GM19193 (cell line): ENCODE measurements around the gene SPTAN1.

ENCODE experiments used
- POLR2A ChIP-seq: IDR thresholded peaks from 4 replicates; pipeline ENCODE4 v1.6.1; 2011; ENCODE audit not compliant: insufficient read depth, insufficient read length; ENCODE audit errors: extremely low read depth

SPTAN1 gene

DNA sequence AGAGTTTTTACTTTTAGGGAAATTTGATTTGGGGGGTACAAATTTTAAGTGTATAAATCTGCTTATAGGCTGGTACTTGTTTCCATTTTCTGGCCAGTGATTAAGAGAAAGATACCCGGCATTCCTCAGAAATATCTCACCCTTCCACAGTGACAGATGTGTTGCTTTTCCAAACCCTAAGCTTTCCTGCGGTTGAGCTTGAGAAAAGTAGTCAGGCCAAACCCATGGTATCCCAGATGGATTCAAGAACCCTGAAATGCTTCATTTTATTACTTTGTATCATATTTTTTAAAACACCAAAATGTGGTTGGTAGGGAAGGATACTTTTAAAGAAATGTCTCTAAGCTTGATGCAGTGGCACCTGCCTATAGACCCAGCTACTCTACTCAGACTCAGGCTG is 23.5 kb downstream of the SPTAN1 start:
- no peak for TF ChIP-seq POLR2A

DNA sequence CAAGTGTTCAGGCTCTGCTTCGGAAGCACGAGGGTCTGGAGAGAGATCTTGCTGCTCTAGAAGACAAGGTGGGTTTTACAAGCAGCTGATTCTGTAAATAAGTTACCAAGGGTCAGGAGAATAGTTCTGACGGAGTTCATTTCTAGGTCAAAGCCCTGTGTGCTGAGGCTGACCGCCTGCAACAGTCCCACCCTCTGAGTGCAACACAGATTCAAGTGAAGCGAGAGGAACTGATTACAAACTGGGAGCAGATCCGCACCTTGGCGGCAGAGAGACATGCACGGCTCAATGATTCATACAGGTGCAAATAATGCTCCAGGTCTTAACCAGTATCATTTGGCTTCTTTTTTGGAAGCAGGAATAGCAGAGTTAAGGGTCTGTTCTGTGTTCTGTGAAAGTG is 24.8 kb downstream of the SPTAN1 start:
- TF ChIP-seq POLR2A: no peak

DNA sequence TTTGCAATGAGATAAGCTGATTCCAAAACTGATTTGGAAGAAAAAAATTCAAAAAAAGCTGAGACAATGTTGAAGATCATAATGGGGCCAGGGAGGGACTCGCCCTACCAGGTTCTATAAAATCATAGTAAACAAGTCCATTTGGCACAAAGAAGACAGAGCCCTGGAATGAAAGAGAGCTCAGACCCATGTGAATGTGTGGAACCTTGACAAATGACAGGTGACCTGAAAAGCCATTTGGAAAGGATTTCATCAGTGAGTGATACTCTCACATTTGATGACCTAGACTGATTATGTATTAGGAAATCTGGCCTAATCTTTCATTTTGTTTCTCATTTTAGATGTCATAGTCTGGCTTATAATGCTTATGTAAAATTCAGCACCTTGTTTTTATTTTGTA is 26.8 kb downstream of the SPTAN1 start:
- no peak for TF ChIP-seq POLR2A

DNA sequence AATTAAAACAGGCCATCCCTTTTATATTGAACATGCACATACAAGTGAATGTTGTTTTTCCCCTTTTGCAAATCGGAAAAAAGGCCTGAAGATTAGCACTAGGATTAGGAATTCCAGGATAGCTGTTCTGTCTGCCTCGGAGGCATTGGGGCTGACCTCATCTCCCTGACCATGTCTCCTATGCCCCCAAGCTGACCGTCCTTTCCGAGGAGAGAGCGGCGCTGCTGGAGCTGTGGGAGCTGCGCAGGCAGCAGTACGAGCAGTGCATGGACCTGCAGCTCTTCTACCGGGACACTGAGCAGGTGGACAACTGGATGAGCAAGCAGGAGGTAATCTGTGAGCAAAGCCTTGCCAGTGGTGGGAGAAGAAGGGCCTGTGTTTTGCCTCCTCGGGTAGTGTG is 28.3 kb downstream of the SPTAN1 start:
- TF ChIP-seq POLR2A: no peak

DNA sequence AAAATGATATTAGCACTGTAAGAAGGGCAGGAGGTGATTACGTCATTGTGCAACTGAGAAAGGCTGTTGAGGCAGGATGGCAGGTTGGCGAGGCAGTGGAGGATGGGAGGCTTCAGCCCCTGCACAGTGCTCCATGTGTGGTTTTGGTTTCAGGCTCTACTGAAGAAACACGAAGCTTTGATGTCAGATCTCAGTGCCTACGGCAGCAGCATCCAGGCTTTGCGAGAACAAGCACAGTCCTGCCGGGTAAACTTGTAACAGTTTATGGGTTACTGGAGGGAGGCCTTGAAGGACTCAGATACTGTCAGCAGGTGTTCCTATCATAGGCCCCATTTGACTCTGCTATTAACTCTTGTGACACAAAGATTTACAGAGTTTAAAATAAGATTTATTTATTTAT is 35.1 kb downstream of the SPTAN1 start:
- no peak for TF ChIP-seq POLR2A

DNA sequence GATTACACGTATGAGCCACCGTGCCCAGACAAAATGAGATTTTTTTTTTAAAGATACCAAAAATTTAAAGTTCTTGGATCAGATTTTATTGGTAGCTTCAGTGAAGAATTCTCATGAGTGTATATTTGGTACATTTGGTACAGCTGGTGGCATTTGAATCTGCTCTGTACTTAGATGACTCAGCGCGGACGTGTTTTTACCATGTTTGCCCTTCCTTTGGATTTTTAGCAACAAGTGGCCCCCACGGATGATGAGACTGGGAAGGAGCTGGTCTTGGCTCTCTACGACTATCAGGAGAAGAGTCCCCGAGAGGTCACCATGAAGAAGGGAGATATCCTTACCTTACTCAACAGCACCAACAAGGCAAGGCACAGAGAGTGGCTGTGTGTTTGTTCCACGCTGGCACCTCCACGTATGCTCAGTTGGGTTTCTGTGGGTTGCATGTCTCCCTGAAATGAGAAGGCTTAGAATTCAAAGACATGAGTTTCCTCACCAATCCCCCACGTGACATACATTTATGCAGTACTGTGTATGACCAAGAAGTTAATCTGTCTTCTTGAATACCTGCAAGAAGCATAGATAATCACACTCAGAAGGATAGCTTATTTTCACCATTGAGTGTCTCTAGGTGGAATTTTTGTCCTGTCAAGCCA is 36.3 kb downstream of the SPTAN1 start:
- no peak for TF ChIP-seq POLR2A

DNA sequence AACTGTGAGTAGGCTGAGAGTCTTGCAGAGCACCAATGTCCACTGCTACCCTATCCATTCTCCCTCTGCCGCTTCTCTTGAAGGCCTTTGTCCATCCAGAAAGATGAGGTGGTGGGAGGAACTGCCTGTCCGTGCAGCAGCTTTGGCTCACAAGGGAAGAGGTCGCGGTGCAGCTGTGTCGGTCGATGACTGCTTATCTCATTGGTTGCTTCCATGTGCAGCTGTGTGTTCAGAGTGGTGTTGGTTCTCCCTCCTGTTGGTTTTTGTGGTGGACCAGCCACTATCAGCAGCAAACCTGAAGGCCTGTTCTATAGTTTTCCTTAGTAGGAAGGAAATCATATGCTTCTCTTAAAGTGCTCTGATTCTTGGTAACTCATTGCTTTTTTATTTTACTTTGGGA is 40.7 kb downstream of the SPTAN1 start:
- no peak for TF ChIP-seq POLR2A

DNA sequence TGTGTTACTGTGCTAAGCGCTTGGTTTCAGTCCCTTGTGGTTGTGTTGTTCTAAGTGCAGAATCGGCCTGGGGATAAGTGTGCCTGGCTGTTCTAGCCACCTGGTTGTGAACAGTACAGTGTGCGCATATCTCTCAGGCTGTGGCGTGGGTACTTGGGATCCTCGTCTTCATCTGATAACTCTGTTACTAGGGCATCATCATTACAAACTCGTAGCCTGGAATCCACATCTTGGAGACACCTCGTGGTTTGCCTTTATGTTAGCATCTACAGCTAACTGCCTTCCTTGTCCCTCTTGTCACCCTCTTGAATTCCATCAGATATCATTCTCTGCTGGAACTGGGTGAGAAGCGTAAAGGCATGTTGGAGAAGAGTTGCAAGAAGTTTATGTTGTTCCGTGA is 41.5 kb downstream of the SPTAN1 start:
- TF ChIP-seq POLR2A: no peak

DNA sequence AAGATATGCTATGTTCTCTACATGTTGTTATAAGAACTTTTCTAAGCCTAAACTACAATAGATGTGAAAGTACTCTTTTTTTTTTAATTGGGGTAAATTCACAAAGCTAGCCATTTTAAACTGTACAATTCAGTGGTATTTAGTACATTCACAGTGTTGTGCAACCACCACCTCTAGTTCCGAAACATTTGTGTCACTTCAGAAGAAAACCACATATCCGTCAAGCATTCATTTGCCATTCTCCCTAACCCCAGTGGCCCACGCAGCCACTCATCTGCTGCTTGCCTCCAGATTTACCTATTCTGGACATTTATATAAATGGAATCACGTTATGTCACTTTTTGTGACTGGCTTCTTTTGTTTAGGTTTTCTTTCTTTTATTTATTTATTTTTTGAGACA is 43.1 kb downstream of the SPTAN1 start:
- TF ChIP-seq POLR2A: no peak

DNA sequence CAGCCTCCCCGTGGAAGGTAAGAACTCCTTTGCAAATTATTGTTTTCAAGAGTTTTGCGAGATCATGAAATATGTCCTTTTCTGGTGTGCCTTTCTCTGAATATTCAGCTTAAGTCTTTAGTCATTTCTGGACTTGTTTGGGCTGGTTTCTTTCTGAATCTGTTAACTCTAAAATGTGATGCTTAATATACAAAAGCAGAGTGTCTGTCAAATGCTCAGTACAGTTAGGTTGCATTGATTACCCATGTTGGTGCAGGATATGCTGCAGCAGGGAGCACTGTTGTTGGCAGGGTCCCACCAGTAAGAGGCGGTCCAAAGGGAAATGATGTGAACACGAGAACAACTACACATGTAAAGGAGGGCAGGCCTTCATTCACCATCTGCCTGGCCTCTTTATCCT is 47.7 kb downstream of the SPTAN1 start:
- TF ChIP-seq POLR2A: no peak

DNA sequence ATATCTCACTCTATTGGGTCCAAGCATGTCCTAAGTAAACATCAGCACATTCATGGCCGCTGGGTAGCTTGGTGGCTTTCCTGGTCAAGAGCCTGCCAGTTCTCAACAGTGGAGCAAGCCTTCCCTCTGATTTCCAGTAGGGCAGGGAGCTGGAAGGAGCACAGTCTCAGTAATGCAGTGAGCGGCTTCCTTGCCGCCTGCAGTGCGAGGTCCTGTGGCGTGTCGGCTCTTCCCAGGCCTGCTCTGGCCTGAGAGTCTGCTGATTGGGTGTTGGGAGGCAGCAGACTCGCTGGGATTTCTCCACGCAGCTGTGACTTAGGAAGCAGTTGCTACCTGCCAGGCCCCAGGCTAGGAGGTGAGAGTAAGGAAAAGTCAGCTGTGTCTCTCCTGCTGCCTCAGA is 51.3 kb downstream of the SPTAN1 start:
- no peak for TF ChIP-seq POLR2A

DNA sequence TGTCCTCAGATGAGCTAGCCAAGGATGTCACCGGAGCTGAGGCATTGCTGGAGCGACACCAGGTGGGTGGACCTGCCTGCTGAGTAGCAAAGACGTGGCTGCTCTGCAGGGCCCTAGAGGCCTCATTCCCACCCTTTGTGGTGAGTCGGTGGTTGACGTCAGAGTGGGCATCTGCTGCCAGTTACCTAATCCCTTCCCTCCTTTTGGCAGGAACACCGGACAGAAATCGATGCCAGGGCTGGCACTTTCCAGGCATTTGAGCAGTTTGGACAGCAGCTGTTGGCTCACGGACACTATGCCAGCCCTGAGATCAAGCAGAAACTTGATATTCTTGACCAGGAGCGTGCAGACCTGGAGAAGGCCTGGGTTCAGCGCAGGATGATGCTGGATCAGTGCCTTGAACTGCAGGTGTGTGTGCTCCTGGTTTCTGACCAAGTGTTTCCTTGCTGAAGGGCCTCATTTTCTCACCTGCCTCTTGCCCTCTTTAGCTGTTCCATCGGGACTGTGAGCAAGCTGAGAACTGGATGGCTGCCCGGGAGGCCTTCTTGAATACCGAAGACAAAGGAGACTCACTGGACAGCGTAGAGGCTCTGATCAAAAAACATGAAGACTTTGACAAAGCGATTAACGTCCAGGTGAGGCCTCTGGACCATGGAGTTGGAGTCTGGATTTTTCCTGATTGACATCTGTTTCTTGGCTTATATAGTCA is 55.4 kb downstream of the SPTAN1 start:
- no peak for TF ChIP-seq POLR2A

DNA sequence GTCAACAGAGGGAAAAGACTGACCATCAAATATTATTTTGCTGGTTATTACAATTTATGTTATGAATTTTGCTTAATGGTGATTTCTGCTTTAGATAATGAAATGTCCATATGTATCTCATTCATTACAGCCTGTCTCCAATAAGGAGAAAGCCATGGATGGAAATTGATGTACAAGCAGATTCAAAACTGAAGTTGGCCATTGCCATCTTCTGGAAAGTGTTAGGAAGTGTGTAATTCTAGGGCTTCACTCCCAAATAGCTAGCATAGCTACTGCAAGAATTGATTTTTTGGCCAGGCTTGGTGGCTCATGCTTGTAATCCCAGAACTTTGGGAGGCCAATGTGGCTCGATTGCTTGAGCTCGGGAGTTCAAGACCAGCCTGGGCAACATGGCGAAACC is 58.5 kb downstream of the SPTAN1 start:
- TF ChIP-seq POLR2A: no peak

DNA sequence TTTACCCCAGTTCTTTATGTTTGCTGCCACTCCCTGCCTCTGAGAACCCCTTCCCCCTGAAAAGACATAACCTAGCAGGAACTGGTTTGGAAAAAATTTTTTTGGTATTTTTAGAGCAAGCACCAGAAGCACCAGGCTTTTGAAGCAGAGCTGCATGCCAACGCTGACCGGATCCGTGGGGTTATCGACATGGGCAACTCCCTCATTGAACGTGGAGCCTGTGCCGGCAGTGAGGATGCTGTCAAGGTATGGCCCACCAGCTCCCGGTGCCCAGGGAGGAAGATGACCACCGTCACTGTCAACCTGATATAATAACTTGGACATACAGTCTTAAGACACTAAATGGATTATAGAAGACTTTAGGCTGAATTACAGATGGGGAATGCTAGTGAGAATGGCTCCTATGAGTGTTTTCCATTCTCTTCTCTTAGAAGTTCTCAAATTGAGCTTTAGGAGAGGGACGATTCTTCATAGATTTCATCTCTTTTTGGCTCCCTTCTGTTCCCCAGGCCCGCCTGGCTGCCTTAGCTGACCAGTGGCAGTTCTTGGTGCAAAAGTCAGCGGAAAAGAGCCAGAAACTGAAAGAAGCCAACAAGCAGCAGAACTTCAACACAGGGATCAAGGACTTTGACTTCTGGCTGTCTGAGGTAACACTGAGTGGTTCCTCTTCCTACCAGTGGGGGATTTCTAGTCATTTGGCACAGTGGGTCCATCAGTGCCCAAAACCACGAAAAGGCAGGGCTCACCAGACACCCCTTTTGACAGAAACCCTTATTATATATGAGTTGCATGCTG is 59.4 kb downstream of the SPTAN1 start:
- TF ChIP-seq POLR2A: no peak

DNA sequence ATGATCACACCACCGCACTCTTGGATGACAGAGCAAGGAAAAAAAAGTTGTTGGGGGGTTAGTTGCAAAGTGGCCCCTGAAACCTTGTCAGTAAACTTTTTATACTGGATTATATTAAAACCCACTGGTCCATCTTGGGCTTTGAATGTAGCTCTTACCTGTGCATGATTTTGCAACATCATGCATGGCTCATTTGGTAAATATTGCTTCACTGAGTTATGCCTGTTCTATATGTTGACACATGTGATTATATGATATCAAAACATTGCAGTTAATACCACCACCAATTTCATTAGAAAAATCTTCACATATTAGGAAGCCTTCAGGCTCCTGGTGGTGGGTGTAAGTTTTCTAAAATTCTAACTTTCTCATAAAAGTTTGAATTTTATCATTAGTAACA is 62.3 kb downstream of the SPTAN1 start:
- TF ChIP-seq POLR2A: no peak

DNA sequence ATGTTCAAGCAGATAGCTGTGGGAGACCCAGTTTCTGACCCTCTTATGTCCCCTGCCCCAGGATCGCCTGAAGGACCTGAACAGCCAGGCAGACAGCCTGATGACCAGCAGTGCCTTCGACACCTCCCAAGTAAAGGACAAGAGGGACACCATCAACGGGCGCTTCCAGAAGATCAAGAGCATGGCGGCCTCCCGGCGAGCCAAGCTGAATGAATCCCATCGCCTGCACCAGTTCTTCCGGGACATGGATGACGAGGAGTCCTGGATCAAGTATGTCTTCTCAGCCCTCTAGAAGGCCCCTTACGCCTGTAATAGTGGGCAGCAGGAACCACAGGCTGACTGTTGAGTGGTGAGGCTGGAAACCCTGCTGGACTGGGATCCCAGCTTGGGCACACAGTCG is 63.2 kb downstream of the SPTAN1 start:
- TF ChIP-seq POLR2A: no peak
